OCI-LY3 (cell line): ENCODE data around the gene TBX19.

Experiments used
- CTCF ChIP-seq: fragments of 200-600, 300-600 bp; sonication (generic); IDR thresholded peaks from 2 replicates; pipeline ENCODE4 v1.5.1; 2014; ENCODE audit warnings: antibody characterized with exemption, low read length, low read depth
- EZH2phosphoT487 ChIP-seq: fragments of 200-600 bp; shearing (Covaris generic); IDR thresholded peaks from 2 replicates; pipeline ENCODE4 v1.6.1; 2018; ENCODE audit warnings: antibody characterized with exemption, mixed run types, low read depth

- TF ChIP-seq CTCF (no peak), EZH2phosphoT487 (no peak)
Observed at GRCh38 chr1:168344517-168344916, 63.8 kb downstream of the TBX19 start.
